GM19397 (cell line): ENCODE measurements around the gene SEPTIN2.
"Not testable (repeated sequence)": the region's sequence is repeated elsewhere in the genome, so short reads cannot be mapped to it uniquely, and the experiment has no call there.

ENCODE experiments used
- ATAC-seq: cut with Tn5 transposase; IDR thresholded peaks from one replicate; pipeline ENCODE4 v1.9.1; 2021; ENCODE audit warnings: mild to moderate bottlenecking, moderate library complexity; ENCODE audit not compliant: unreplicated experiment

SEPTIN2 gene

GRCh38 chr2:241315879-241316631, at the start of gene SEPTIN2:
TSS of gene SEPTIN2 (plus strand) at chr2:241315925. CDS start at chr2:241324233, 8,308 bp downstream.
- peak; percentile 44 for ATAC-seq

GRCh38 chr2:241267249-241268067, 48.3 kb upstream of the SEPTIN2 start:
- no peak for ATAC-seq

GRCh38 chr2:241268306-241268705, 47.4 kb upstream of the SEPTIN2 start:
- ATAC-seq, result no peak

GRCh38 chr2:241268716-241269445, 46.8 kb upstream of the SEPTIN2 start:
- no peak for ATAC-seq

DNA sequence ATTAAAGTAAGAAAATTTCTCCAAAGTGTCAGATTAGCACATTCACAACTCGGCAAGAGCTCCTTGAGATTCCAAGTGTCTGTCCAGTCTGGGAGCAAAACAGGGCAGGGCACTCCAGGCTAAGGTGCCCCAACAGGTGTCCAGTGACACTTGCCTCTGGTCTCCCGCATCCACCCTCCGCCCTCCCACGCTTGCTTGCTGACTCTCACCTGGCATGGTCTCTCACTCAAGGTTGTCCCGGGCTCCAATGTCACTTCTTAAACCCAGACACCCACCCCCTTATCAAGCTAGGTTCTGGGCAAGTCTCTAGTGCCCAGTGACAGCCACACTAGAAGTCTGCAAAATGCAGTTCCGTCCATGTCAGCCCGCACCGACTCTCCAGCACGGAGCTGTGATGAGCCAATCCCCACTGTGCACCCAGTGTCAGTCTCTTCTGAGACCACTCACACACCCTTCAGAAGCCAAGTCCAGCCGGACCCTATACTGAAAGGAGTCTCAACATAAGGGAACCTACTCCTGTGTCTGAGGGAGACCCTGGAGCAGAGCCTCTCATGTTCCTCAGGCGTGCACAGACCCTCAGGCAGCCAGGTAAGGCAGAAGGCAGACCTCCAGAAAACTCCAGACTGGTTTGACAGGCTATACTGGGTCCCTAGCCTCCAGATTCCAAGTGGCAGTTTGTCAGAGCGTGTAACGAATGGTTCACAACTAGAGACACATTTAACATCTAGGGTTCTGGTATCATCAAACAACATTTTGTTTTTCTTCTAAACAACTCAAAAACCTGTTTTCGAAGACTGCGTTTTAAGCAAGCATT, 45.8 kb upstream of the SEPTIN2 start:
- no peak for ATAC-seq

- no peak for ATAC-seq
These were observed 45.2 kb upstream of the SEPTIN2 start for GRCh38 chr2:241270531-241270930.

GRCh38 chr2:241271706-241272302, 43.9 kb upstream of the SEPTIN2 start:
- peak; percentile 48 for ATAC-seq

- ATAC-seq, result peak; percentile 50
These were observed 43.2 kb upstream of the SEPTIN2 start for GRCh38 chr2:241272303-241273209.

GRCh38 chr2:241273210-241274020, 42.3 kb upstream of the SEPTIN2 start:
- no peak for ATAC-seq

DNA sequence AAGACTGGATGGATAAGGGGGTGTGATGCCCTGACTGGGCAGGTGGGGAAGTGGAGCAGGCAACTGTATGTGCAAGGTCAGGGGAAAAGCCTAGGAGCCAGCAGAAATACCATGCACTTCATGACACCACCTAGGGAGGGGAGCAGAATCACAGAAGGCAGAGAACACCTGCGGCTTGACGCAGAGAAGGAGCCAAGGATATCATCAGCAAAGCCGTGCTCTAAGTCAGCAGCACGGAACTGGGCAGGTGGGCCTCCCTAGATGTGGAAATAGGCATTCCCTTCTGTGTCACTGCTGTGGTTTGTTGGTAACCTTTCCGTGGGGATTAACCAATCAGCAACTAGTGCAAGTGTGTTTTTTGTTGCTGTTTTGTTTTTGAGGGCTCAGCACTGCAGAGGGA, 41.6 kb upstream of the SEPTIN2 start:
- ATAC-seq, result no peak

DNA sequence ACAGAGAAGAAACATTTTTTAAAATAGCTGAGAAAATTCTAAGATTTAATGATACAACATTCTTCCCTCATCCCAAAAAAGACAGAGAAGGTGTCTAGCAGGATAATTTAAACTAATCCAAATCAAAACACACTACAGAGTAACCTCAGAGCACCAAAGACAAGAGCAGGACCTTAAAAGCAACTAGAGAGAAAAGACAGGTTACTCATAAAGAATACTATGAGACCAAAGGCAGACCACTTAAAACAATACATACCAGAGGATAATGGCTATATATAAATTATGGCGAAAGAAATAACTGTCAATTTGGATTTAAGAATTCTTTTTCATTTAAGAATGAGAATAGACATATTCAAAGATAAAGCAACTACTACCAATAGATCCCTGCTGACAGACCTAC, 40.2 kb upstream of the SEPTIN2 start:
- ATAC-seq, result no peak

- no peak for ATAC-seq
These were observed 39.8 kb upstream of the SEPTIN2 start for GRCh38 chr2:241275910-241276309.

DNA sequence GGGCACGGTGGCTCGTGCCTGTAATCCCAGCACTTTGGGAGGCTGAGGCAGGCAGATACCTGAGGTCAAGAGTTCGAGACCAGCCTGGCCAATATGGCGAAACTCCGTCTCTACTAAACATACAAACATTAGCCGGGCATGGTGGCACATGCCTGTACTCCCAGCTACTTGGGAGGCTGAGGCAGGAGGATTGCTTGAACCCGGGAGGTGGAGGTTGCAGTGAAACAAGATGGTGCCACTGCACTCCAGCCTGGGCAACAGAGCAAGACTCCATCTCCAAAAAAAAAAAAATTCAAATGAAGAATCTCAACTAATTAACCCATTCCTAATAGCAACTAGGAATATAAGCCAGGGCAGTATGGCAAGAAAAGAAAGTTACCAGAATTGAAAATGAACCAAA, 37.4 kb upstream of the SEPTIN2 start:
- not testable (repeated sequence) for ATAC-seq

GRCh38 chr2:241279413-241279812, 36.3 kb upstream of the SEPTIN2 start:
- ATAC-seq, result no peak

- ATAC-seq, result no peak
These were observed 35.9 kb upstream of the SEPTIN2 start for GRCh38 chr2:241279828-241280227.

- ATAC-seq, result no peak
These were observed 35.4 kb upstream of the SEPTIN2 start for GRCh38 chr2:241280291-241280690.

DNA sequence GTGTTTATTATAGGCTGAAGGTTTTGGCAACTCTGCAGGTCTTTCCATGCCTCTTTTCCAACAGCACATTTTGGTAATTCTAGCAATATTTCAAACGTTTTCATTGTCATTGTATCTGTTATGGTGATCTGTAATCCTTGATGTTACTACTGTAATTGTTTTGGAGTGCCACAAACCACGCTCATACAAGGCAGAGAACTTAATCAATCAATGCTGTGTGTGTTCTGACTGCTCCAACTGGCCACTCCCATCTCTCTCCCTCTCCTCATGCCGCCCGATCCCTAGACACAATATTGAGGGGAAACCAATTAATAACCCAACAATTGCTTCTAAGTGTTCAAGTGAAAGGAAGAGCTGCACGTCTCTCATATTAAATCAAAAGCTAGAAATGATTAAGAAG, 33.2 kb upstream of the SEPTIN2 start:
- no peak for ATAC-seq

DNA sequence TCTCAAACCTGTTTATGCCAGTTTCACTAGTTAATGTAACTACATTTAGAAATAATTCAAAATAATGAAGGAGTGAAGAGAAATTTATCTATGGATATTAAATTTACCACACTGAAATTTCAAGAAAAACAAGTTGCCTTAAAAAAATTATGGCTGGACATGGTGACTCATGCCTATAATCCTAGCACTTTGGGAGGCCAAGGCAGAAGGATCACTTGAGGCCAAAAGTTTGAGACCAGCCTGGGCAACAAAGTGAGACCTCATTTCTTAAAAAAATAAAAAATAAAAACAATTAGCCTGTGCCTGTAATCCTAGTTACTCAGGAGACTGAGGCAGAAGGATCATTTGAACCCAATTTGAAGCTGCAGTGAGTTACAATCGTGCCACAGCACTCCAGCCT, 30.1 kb upstream of the SEPTIN2 start:
- ATAC-seq, result no peak
